ENCODE data around the gene ATP8B4.

The ATP8B4 gene

DNA sequence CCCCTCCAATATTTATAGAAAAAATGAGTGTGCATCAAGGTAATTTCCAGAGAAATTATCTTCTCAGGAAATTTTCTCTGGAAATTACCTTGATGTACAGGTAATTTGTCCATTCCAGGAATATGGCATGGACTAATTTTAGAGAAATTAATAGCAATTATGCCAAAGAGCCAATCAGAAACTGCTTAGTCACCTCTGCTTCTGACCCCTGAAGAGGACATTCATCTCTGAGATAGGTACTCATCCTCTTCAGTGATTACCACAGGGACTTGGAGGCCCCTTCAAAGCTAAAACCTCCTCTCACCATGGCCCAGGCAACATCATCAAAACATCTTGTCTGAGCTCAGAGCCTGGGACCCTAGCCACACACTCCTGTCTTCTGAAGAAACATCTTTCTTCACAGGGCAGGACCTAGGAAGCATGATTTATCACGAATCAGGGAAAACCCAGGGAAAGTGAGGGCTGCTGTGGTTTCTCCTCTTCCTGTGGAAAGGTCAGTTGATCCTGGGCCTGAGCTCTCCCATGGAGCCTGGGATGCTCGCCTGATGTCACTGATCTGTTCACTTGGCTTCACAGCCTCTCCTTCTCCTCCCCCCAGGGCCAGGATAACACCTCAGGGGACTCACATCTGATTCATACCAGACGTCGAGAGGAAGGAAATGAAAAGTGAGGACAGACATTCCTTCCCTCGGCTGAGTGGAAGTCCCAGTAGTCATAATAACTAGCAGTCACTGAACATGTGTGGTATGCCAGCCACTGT, 287.6 kb downstream of the ATP8B4 start:
- Histone ChIP-seq H3K27me3 (ENCODE audit: insufficient read depth, low read length) (no peaks in the 10 kb centered on the region), H3K4me2 (ENCODE audit: low read length) (no peak overlapping the region), H3K9me3 (ENCODE audit: low read length) (no peaks in the 10 kb centered on the region), H3K27ac (ENCODE audit: low read depth, low read length, poor library complexity, severe bottlenecking) (no peak overlapping the region), H2AFZ (ENCODE audit: low read length) (no peak overlapping the region), H3K79me2 (ENCODE audit: insufficient read depth, low read length) (no peaks in the 10 kb centered on the region), H3K36me3 (ENCODE audit: insufficient read depth, low read length) (no peaks in the 10 kb centered on the region), H3K4me1 (ENCODE audit: insufficient read depth, low read length, severe bottlenecking) (no peaks in the 10 kb centered on the region), H3F3A (ENCODE audit: insufficient read depth, low read length) (no peaks in the 10 kb centered on the region), H4K20me1 (ENCODE audit: insufficient read depth, low read length) (no peaks in the 10 kb centered on the region), H3K9me2 (ENCODE audit: low read depth, low read length) (no peaks in the 10 kb centered on the region), H3K9ac (ENCODE audit: low read length) (no peak overlapping the region), H3K4me3 (ENCODE audit: low read depth, low read length, poor library complexity, severe bottlenecking) (no peak overlapping the region)
- TF ChIP-seq EZH2 (IDR thresholded peaks at IDR 0.05; ENCODE audit: borderline replicate concordance, low read length) = no peak
- TF ChIP-seq, protein P1, sequence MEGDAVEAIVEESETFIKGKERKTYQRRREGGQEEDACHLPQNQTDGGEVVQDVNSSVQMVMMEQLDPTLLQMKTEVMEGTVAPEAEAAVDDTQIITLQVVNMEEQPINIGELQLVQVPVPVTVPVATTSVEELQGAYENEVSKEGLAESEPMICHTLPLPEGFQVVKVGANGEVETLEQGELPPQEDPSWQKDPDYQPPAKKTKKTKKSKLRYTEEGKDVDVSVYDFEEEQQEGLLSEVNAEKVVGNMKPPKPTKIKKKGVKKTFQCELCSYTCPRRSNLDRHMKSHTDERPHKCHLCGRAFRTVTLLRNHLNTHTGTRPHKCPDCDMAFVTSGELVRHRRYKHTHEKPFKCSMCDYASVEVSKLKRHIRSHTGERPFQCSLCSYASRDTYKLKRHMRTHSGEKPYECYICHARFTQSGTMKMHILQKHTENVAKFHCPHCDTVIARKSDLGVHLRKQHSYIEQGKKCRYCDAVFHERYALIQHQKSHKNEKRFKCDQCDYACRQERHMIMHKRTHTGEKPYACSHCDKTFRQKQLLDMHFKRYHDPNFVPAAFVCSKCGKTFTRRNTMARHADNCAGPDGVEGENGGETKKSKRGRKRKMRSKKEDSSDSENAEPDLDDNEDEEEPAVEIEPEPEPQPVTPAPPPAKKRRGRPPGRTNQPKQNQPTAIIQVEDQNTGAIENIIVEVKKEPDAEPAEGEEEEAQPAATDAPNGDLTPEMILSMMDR (IDR thresholded peaks at IDR 0.05; ENCODE audit: low read length) = no peak

DNA sequence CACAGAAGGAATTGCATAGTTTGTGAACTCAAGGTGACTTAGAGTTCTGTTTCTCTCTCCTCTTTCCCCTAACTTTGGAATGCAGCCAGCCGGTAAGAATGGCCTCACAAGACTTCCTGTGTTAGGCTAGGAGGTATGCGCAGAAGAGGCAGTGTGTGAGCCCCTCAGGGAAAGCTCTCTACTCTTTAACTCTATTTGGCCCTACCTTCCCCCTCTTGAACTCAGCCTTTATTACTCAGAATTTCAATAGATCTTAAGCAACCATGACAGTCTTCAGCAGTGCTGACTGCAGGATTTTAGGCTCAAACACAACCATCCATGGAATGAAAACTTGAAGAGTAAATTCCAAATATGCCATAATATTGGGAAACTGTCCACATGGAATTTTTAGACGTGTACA, 288.6 kb downstream of the ATP8B4 start:
- Histone ChIP-seq H3K4me3 (ENCODE audit: low read depth, low read length, poor library complexity, severe bottlenecking) (no peak overlapping the region), H2AFZ (ENCODE audit: low read length) (no peak overlapping the region), H3K36me3 (ENCODE audit: insufficient read depth, low read length) (no peaks in the 10 kb centered on the region), H3K9ac (ENCODE audit: low read length) (no peak overlapping the region), H3K4me1 (ENCODE audit: insufficient read depth, low read length, severe bottlenecking) (no peaks in the 10 kb centered on the region), H3K79me2 (ENCODE audit: insufficient read depth, low read length) (no peaks in the 10 kb centered on the region), H3K9me2 (ENCODE audit: low read depth, low read length) (no peaks in the 10 kb centered on the region), H4K20me1 (ENCODE audit: insufficient read depth, low read length) (no peaks in the 10 kb centered on the region), H3F3A (ENCODE audit: insufficient read depth, low read length) (no peaks in the 10 kb centered on the region), H3K27ac (ENCODE audit: low read depth, low read length, poor library complexity, severe bottlenecking) (no peak overlapping the region), H3K9me3 (ENCODE audit: low read length) (no peaks in the 10 kb centered on the region), H3K4me2 (ENCODE audit: low read length) (no peak overlapping the region), H3K27me3 (ENCODE audit: insufficient read depth, low read length) (no peaks in the 10 kb centered on the region)
- TF ChIP-seq, protein P1 (IDR thresholded peaks at IDR 0.05; ENCODE audit: low read length) = no peak
- no peak for TF ChIP-seq EZH2 (IDR thresholded peaks at IDR 0.05; ENCODE audit: borderline replicate concordance, low read length)

DNA sequence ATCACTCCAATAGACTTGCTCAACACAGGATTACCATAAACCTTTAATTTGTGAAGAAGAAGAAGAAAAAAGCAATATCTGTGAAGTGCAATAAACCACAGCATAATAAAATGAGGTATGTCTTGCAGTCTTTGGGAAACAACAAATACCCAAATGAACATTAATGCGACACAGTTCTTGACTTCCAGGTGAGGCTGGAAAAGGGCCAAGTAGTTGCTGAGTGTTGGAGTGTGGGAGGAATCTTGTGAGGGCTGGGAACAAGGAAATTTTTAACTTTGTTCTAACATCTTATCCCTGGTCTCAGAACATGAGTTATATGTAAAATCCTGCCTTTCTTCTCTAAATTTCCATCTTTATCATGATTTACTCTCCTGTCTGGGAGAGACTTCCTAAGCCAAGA, 291.7 kb downstream of the ATP8B4 start:
- TF ChIP-seq EZH2 (IDR thresholded peaks at IDR 0.05; ENCODE audit: borderline replicate concordance, low read length) = no peak
- TF ChIP-seq, protein P1 (IDR thresholded peaks at IDR 0.05; ENCODE audit: low read length) = no peak
- no peak overlapping the region for H2AFZ ChIP-seq (ENCODE audit: low read length)
- no peaks in the 10 kb centered on the region for H3K9me2 ChIP-seq (ENCODE audit: low read depth, low read length)
- no peaks in the 10 kb centered on the region for H3F3A ChIP-seq (ENCODE audit: insufficient read depth, low read length)
- H3K9ac ChIP-seq (ENCODE audit: low read length) = no peak overlapping the region
- H3K4me2 ChIP-seq (ENCODE audit: low read length) = no peak overlapping the region
- H3K27ac ChIP-seq (ENCODE audit: low read depth, low read length, poor library complexity, severe bottlenecking) = no peak overlapping the region
- H3K9me3 ChIP-seq (ENCODE audit: low read length) = no peaks in the 10 kb centered on the region
- H3K4me3 ChIP-seq (ENCODE audit: low read depth, low read length, poor library complexity, severe bottlenecking) = no peak overlapping the region
- H4K20me1 ChIP-seq (ENCODE audit: insufficient read depth, low read length) = no peaks in the 10 kb centered on the region
- no peaks in the 10 kb centered on the region for H3K4me1 ChIP-seq (ENCODE audit: insufficient read depth, low read length, severe bottlenecking)
- no peaks in the 10 kb centered on the region for H3K27me3 ChIP-seq (ENCODE audit: insufficient read depth, low read length)
- H3K36me3 ChIP-seq (ENCODE audit: insufficient read depth, low read length) = no peaks in the 10 kb centered on the region
- no peaks in the 10 kb centered on the region for H3K79me2 ChIP-seq (ENCODE audit: insufficient read depth, low read length)
